MM.1S (cell line): ENCODE results near the gene MFSD6.

ENCODE experiments used
- DNase-seq: peaks from one replicate; pipeline ENCODE4 v3.0.0-alpha.2; 2015
- H2AFZ ChIP-seq: fragments of 300-600 bp; sonication (generic); 2 replicates; pipeline ENCODE4 v1.6.0; 2016; ENCODE audit warnings: antibody characterized with exemption, low read length
- H3F3A ChIP-seq: fragments of 300-600 bp; sonication (generic); 2 replicates; pipeline ENCODE4 v1.6.1; 2016; ENCODE audit warnings: mild to moderate bottlenecking, antibody characterized with exemption, low read length, moderate library complexity, mixed read lengths; ENCODE audit not compliant: insufficient read depth
- H3K27ac ChIP-seq: fragments of 300-600 bp; sonication (generic); 2 replicates; pipeline ENCODE4 v1.5.1; 2016; ENCODE audit warnings: mild to moderate bottlenecking, low read length
- H3K27me3 ChIP-seq: fragments of 300-600 bp; sonication (generic); replicated peaks from 2 replicates; pipeline ENCODE4 v1.6.0; 2016; ENCODE audit warnings: low read length; ENCODE audit not compliant: insufficient read depth
- H3K36me3 ChIP-seq: fragments of 300-600 bp; sonication (generic); replicated peaks from 2 replicates; pipeline ENCODE4 v1.6.1; 2016; ENCODE audit warnings: mild to moderate bottlenecking, low read length, mixed read lengths; ENCODE audit not compliant: insufficient read depth
- H3K4me1 ChIP-seq: fragments of 300-600 bp; sonication (generic); 2 replicates; pipeline ENCODE4 v1.6.1; 2016; ENCODE audit warnings: low read length, mixed read lengths
- H3K4me2 ChIP-seq: fragments of 300-600 bp; sonication (generic); 2 replicates; pipeline ENCODE4 v1.6.0; 2016; ENCODE audit warnings: low read depth, low read length
- H3K4me3 ChIP-seq: fragments of 300-600 bp; sonication (generic); 2 replicates; pipeline ENCODE4 v1.5.1; 2016; ENCODE audit warnings: low read length, mixed read lengths
- H3K79me2 ChIP-seq: fragments of 300-600 bp; sonication (generic); 2 replicates; pipeline ENCODE4 v1.6.1; 2016; ENCODE audit warnings: mixed run types, low read length, mixed read lengths
- H3K9ac ChIP-seq: fragments of 300-600 bp; sonication (generic); 2 replicates; pipeline ENCODE4 v1.6.1; 2016; ENCODE audit warnings: low read length, mixed read lengths
- H3K9me2 ChIP-seq: fragments of 300-600 bp; sonication (generic); replicated peaks from 2 replicates; pipeline ENCODE4 v1.6.1; 2016; ENCODE audit warnings: mild to moderate bottlenecking, low read length, mixed read lengths; ENCODE audit not compliant: insufficient read depth
- H3K9me3 ChIP-seq: fragments of 300-600 bp; sonication (generic); replicated peaks from 2 replicates; pipeline ENCODE4 v1.6.1; 2016; ENCODE audit warnings: mild to moderate bottlenecking, low read length, mixed read lengths; ENCODE audit not compliant: insufficient read depth
- H4K20me1 ChIP-seq: fragments of 300-600 bp; sonication (generic); 2 replicates; pipeline ENCODE4 v1.6.1; 2016; ENCODE audit warnings: mild to moderate bottlenecking, low read length, moderate library complexity, mixed read lengths; ENCODE audit not compliant: insufficient read depth
- EZH2 ChIP-seq: fragments of 300-600 bp; sonication (generic); optimal IDR thresholded peaks from 2 replicates; pipeline ENCODE3; 2017; ENCODE audit warnings: low read depth, mild to moderate bottlenecking, antibody characterized with exemption, low read length, mixed read lengths
- EZH2phosphoT487 ChIP-seq: fragments of 300-600 bp; sonication (generic); IDR thresholded peaks from 2 replicates; pipeline ENCODE4 v1.6.1; 2018; ENCODE audit warnings: antibody characterized with exemption, low read length
- TF ChIP-seq, protein P1 (sequence below): fragments of 300-600 bp; sonication (generic); IDR thresholded peaks from 2 replicates; pipeline ENCODE4 v1.5.1; 2016; ENCODE audit warnings: antibody characterized with exemption, low read length, mixed read lengths

Gene MFSD6

DNA sequence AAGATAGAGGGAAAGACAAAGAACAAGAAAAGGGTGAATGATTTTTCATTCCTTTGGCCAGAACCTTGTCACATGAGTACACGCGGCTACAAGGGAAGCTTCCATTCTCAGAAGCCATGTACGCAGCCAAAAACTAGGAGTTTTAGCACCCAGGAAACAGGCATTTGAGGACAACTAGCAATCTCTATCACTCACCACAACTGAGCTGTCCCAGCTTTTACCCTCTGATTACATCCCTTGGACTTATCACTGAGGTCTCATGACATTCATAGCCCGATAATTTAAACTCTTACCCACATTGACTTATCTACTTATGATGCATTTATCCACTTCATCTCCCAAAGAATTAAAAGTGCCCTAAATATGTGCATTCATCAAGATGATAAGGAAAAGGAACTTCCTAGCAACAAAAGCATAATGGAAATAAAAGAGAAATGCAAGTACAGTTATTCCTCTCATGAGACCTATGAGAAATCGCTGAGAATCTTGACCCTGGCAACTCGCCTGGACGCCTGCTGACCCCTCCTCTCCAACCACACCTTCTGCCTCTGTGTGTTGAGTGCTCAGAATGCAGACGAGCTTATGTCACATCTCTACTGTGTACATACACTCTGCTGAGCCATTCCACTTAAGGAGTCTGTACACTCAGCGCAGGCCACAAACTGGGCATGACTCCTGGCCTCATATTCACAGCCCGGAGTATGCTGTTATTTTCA lies 28.7 kb upstream of the MFSD6 start:
- DNase-seq = no peak
- H3K4me3 ChIP-seq = no peak overlapping the region
- no peaks in the 10 kb centered on the region for H3K36me3 ChIP-seq
- no peaks in the 10 kb centered on the region for H4K20me1 ChIP-seq
- no peak overlapping the region for H3K4me2 ChIP-seq
- TF ChIP-seq, protein P1, sequence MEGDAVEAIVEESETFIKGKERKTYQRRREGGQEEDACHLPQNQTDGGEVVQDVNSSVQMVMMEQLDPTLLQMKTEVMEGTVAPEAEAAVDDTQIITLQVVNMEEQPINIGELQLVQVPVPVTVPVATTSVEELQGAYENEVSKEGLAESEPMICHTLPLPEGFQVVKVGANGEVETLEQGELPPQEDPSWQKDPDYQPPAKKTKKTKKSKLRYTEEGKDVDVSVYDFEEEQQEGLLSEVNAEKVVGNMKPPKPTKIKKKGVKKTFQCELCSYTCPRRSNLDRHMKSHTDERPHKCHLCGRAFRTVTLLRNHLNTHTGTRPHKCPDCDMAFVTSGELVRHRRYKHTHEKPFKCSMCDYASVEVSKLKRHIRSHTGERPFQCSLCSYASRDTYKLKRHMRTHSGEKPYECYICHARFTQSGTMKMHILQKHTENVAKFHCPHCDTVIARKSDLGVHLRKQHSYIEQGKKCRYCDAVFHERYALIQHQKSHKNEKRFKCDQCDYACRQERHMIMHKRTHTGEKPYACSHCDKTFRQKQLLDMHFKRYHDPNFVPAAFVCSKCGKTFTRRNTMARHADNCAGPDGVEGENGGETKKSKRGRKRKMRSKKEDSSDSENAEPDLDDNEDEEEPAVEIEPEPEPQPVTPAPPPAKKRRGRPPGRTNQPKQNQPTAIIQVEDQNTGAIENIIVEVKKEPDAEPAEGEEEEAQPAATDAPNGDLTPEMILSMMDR = no peak
- TF ChIP-seq EZH2phosphoT487 (no peak), EZH2 (no peak)
- no peaks in the 10 kb centered on the region for H3K4me1 ChIP-seq
- no peaks in the 10 kb centered on the region for H3K9me3 ChIP-seq
- H2AFZ ChIP-seq = no peak overlapping the region
- H3K9me2 ChIP-seq = no peaks in the 10 kb centered on the region
- H3K9ac ChIP-seq = no peak overlapping the region
- no peaks in the 10 kb centered on the region for H3F3A ChIP-seq
- no peaks in the 10 kb centered on the region for H3K27me3 ChIP-seq
- H3K79me2 ChIP-seq = no peaks in the 10 kb centered on the region
- no peak overlapping the region for H3K27ac ChIP-seq

DNA sequence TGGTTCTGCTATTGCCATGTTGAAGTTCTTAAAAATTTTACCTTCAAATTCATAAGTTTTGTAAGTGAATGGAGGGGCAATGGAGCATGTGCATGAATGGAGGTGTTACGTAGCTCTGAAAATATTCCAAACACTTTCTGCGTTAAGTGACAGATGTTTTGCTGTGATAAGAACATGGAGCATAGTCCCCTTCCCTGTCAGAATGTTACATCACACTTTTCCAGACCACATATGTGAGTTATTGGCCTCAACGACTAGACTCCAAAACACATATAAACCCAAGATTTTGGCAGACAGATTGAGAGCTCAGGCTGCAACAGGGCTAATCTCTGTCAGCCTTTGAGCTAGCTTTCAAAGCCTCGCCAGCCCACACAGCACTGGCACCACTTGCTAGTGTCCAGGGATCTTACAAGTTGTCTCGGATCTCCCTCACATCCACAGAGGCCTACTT lies 27.2 kb upstream of the MFSD6 start:
- no peaks in the 10 kb centered on the region for H3K79me2 ChIP-seq
- DNase-seq = no peak
- no peaks in the 10 kb centered on the region for H3K4me1 ChIP-seq
- no peaks in the 10 kb centered on the region for H3K9me2 ChIP-seq
- H4K20me1 ChIP-seq = no peaks in the 10 kb centered on the region
- no peak overlapping the region for H3K4me3 ChIP-seq
- no peak overlapping the region for H3K9ac ChIP-seq
- H3K9me3 ChIP-seq = no peaks in the 10 kb centered on the region
- H3K36me3 ChIP-seq = no peaks in the 10 kb centered on the region
- TF ChIP-seq EZH2 (no peak), EZH2phosphoT487 (no peak)
- TF ChIP-seq, protein P1 = no peak
- H3F3A ChIP-seq = no peaks in the 10 kb centered on the region
- H2AFZ ChIP-seq = no peak overlapping the region
- no peak overlapping the region for H3K27ac ChIP-seq
- no peaks in the 10 kb centered on the region for H3K27me3 ChIP-seq
- H3K4me2 ChIP-seq = no peak overlapping the region

DNA sequence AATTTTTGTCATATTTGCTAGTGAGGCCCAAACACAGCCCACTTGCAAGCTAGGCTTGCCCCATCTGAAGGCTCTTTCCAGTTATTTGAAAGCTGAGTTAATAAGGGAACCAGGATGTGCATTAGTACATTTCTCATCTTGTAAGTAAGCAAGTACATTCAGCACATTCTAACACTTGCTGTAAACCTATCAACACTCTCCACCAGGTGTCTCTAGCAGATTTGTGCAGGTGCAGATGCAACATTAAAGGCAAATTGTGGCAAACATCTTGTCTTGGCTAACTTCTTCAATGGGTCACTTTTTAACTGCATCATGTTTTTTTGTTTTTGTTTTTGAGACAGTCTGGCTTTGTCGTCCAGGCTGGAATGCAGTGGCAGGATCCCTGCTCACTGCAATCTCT lies 25.3 kb upstream of the MFSD6 start:
- no peaks in the 10 kb centered on the region for H3K9me2 ChIP-seq
- H3K4me2 ChIP-seq = no peak overlapping the region
- no peak for TF ChIP-seq EZH2phosphoT487
- TF ChIP-seq, protein P1 = peak; percentile 71
- no peak for TF ChIP-seq EZH2
- H3K79me2 ChIP-seq = no peaks in the 10 kb centered on the region
- H3F3A ChIP-seq = no peaks in the 10 kb centered on the region
- peak; percentile 73 for DNase-seq
- no peaks in the 10 kb centered on the region for H4K20me1 ChIP-seq
- no peak overlapping the region for H3K4me3 ChIP-seq
- H3K36me3 ChIP-seq = no peaks in the 10 kb centered on the region
- H2AFZ ChIP-seq = no peak overlapping the region
- H3K9me3 ChIP-seq = no peaks in the 10 kb centered on the region
- no peaks in the 10 kb centered on the region for H3K4me1 ChIP-seq
- no peak overlapping the region for H3K9ac ChIP-seq
- no peak overlapping the region for H3K27ac ChIP-seq
- H3K27me3 ChIP-seq = no peaks in the 10 kb centered on the region
